ENCODE data around the gene TECPR2. TPM values are rescaled to one million over a fixed set of nuclear protein-coding genes. Genes with fewer than 3 reads are reported as not detected.
A peak's percentile ranks its signal among the peaks of the same experiment; 100 is the strongest.

The TECPR2 gene
- total RNA-seq, 1 experiment from 2014 or later: 29.7 TPM

DNA sequence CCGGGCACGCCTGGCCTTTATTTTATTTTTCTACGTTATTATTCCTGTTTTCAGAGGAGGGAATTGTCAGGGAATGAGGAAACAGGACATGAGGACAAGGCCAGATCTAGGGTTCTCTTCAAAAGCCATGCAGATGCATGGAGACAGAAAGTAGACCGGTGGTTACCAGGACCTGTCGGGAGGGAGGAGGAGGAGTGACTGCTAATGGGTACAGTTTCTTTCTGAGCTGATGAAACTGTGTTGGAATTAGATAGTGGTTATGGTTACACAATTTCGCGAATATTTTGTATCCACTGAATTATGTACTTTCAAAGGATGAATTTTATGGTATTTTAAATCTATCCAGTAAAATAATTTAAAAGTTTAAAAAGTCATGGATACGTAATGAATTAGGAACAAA is 31.9 kb upstream of the TECPR2 start:
- Histone ChIP-seq H3K4me3 (no peak overlapping the region), H3K4me1 (replicated peaks; ENCODE audit: insufficient read depth) (no peaks in the 10 kb centered on the region), H2AFZ (no peak overlapping the region), H4K20me1 (ENCODE audit: insufficient read depth) (no peaks in the 10 kb centered on the region), H3K79me2 (ENCODE audit: low read depth) (no peaks in the 10 kb centered on the region), H3K36me3 (ENCODE audit: low read depth) (no peaks in the 10 kb centered on the region; the same call in 1 of the 2 replicates), H3K9me2 (ENCODE audit: insufficient read depth) (no peaks in the 10 kb centered on the region), H3F3A (ENCODE audit: insufficient read depth, low read depth) (no peaks in the 10 kb centered on the region), H3K27ac (no peak overlapping the region), H3K27me3 (ENCODE audit: insufficient read depth, low read depth) (no peaks in the 10 kb centered on the region), H3K9me3 (ENCODE audit: insufficient read depth, low read depth) (no peaks in the 10 kb centered on the region), H3K4me2 (no peak overlapping the region)
- no TSS peak for BruUV-seq (replicated peaks)
- POLR2A ChIA-PET (ENCODE audit: unreplicated experiment): no interaction called here
- TF ChIP-seq EZH2 (IDR thresholded peaks at IDR 0.05; ENCODE audit: low read depth) (no peak), CTCF (conservative IDR thresholded peaks at IDR 0.05) (no peak)
- intact Hi-C loops (cut with micrococcal nuclease; ENCODE audit: unreplicated experiment): no loop called here
- CTCF ChIA-PET: no interaction called here
- peak in 1 of 2 experiments; percentile 18 for DNase-seq

DNA sequence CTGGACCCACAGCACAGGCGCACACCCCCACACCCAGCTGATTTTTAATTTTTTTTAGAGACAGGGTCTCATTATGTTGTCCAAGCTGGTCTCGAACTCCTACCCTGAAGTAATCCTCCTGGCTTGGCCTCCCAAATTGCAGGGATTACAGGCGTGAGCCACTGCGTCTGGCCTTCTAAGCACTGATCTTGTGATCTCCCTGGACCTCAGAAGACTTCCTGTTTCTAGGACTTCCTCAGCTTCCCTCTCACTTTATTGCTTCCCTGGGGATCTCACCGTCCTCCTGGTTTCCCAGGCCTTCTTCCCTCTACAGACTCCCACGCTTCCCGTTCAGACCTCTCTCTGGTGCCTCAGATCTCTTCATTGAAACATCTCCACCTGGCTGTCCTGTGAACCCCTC is 29.4 kb upstream of the TECPR2 start:
- peak in 1 of 2 experiments; percentile 27 for DNase-seq
- intact Hi-C loops (cut with micrococcal nuclease; ENCODE audit: unreplicated experiment): no loop called here
- CTCF ChIA-PET: no interaction called here
- H4K20me1 ChIP-seq (ENCODE audit: insufficient read depth): no peaks in the 10 kb centered on the region
- H3F3A ChIP-seq (ENCODE audit: insufficient read depth, low read depth): peaks cover 4% of the 10 kb centered on the region; the same call in 1 of the 2 replicates
- no peaks in the 10 kb centered on the region; the same call in 1 of the 2 replicates for H3K36me3 ChIP-seq (ENCODE audit: low read depth)
- H3K27ac ChIP-seq: no peak overlapping the region
- no peaks in the 10 kb centered on the region for H3K9me2 ChIP-seq (ENCODE audit: insufficient read depth)
- H3K27me3 ChIP-seq (ENCODE audit: insufficient read depth, low read depth): no peaks in the 10 kb centered on the region
- no peaks in the 10 kb centered on the region for H3K4me1 ChIP-seq (replicated peaks; ENCODE audit: insufficient read depth)
- H3K9me3 ChIP-seq (ENCODE audit: insufficient read depth, low read depth): no peaks in the 10 kb centered on the region
- H3K4me2 ChIP-seq: no peak overlapping the region
- H3K4me3 ChIP-seq: no peak overlapping the region
- TF ChIP-seq EZH2 (IDR thresholded peaks at IDR 0.05; ENCODE audit: low read depth) (no peak), CTCF (conservative IDR thresholded peaks at IDR 0.05) (no peak)
- POLR2A ChIA-PET (ENCODE audit: unreplicated experiment): no interaction called here
- no peak overlapping the region for H2AFZ ChIP-seq
- H3K79me2 ChIP-seq (ENCODE audit: low read depth): no peaks in the 10 kb centered on the region
- BruUV-seq (replicated peaks): no TSS peak

DNA sequence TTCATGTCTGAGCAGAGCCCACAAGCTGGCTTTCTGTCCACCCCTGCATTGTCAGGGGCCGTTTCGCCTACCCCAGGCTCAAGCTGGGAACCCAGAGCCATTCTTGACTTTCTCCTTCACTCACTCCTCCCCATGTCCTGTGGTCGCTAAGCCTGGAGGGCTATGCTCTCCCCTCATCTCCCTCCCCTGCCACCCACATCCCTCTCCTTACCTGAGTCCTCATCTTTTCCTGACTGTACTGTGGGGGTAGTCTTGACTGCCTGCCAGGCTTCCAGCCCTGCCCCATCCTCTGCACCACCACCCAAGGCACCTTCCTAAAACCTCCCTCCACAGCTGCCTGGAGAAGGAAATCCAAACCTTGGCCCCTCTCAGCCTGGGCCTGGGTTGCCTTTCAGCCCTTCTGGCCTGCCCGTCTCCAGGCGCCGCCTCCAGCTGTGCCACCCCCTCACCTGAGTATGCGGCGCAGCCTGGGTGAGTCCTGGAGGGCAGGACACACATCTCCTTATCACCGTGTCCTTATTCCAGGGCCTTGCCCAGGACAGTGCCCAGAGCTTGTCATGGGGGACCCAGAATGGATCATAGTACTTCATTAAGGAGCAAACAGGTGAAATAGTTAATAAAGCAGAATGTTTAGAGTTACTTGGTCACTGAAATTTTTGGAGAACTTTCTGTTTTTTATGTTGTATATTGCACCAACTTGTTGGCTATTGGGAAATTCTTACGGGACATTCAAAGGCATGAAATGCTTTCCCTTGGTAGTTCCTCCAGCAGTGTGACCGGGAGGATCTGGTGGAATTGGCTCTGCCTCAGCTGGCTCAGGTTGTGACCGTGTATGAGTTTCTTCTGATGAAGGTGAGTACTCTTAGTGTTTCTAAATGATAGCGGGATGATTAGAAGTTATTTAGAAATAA is 28.7 kb upstream of the TECPR2 start:
- Histone ChIP-seq H3K36me3 (ENCODE audit: low read depth) (no peaks in the 10 kb centered on the region; the same call in 1 of the 2 replicates), H3K79me2 (ENCODE audit: low read depth) (no peaks in the 10 kb centered on the region), H2AFZ (no peak overlapping the region), H3K27me3 (ENCODE audit: insufficient read depth, low read depth) (no peaks in the 10 kb centered on the region), H3K9me2 (ENCODE audit: insufficient read depth) (no peaks in the 10 kb centered on the region), H3K4me3 (no peak overlapping the region), H3K27ac (no peak overlapping the region), H3K4me1 (replicated peaks; ENCODE audit: insufficient read depth) (no peaks in the 10 kb centered on the region), H4K20me1 (ENCODE audit: insufficient read depth) (no peaks in the 10 kb centered on the region), H3K4me2 (no peak overlapping the region), H3F3A (ENCODE audit: insufficient read depth, low read depth) (peaks cover 4% of the 10 kb centered on the region; the same call in 1 of the 2 replicates), H3K9me3 (ENCODE audit: insufficient read depth, low read depth) (no peaks in the 10 kb centered on the region)
- CTCF ChIA-PET: no interaction called here
- BruUV-seq (replicated peaks): no TSS peak
- intact Hi-C loops (cut with micrococcal nuclease; ENCODE audit: unreplicated experiment): no loop called here
- peak in 1 of 2 experiments; percentile 21 for DNase-seq
- TF ChIP-seq EZH2 (IDR thresholded peaks at IDR 0.05; ENCODE audit: low read depth): no peak
- no peak for TF ChIP-seq CTCF (conservative IDR thresholded peaks at IDR 0.05)
- POLR2A ChIA-PET (ENCODE audit: unreplicated experiment): no interaction called here

Measured in PC-9 (cell line).